Measurements from ENCODE around the gene FCHO2. TPM values are rescaled to one million over a fixed set of nuclear protein-coding genes. Genes with fewer than 3 reads are reported as not detected.

The FCHO2 gene
- total RNA-seq, 4 donors from 2014 or later: 20.2 to 38.0 (median 28.3) TPM

DNA sequence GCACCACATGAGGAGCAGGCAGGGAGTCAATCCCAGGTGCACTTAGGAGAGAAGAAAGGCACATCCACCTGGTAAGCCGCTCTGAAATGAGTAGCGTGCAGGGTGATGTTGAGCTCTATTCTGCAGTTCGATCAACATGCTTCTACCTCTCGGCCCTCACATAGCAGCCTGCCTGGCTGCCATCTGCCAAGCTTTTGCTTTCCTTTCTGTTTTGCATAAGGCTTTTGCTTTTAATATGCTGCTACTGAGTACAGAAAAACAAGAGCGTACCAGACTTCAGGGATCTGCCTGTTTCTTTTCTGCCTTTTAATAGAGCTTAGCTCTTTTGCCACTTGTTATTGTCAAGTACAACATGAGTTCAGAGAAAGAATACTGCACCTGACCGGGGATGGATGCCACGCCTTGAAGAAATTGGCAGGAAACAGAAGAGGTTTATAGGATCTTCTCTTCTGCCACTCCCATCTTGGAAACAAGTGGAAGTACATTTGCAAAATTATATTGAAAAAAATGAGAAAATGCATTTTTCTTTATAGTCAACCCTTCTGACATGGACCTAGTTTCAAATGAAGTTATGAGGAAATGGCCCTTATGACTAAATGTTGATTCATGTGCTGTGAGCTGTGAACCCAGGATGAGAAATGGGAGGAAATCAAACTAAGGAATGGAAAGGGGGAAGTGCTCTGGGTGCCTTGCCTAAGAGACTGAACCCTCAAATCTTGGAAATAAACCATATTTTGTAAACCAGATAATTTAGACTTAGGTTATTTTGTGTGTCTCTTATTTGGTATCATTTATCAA, 4.0 kb upstream of the FCHO2 start:
- Histone ChIP-seq H3K27ac (peak overlapping the region in 2 of 4 donors; percentile 2 to 38), H3K36me3 (no peaks in the 10 kb centered on the region), H3K4me3 (no peak overlapping the region), H3K4me1 (peaks cover 0 to 5% (median 0%) of the 10 kb centered on the region in 4 donors), H3K9me3 (no peaks in the 10 kb centered on the region), H3K27me3 (no peaks in the 10 kb centered on the region)
- TF ChIP-seq POLR2A (IDR thresholded peaks at IDR 0.05): no peak
- no peak for TF ChIP-seq CTCF (IDR thresholded peaks at IDR 0.05)
- DNase-seq: no peak

- peak overlapping the region in 1 of 4 donors; percentile 97 for H3K27ac ChIP-seq
These were observed 1.5 kb upstream of the FCHO2 start for GRCh38 chr5:72954389-72954788.

DNA sequence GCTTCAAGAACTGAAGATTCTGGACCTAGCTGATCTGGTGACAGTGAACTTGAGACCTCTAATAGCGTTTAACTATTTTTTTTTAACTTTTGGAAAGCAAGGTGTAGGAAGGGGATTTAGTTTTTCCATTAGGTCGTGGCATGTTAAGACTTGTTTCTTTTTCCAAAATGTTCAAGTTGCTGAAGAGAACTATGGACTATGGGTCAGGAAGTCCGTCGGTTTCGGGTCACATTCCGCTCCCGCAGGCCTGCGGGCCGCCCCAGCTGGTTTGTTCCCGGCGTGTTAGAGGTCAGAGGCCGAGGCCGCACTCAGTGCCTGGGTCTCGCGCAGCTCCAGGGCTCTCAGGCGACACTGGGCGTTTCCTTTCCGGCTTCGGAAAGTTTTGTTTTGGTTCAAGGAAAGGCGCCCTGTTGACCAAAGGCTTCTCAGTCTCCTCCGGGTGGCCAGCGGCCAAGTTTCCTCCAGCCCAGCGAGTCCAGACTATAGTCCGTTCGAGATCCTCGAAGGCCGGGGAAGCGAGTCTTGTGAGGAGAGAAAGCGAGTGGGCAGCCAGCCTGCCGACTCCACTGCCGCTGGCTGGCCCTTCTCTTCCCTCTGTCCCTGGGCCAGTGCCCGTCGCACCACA, 586 bp upstream of the FCHO2 start:
- DNase-seq: peak in 2 of 3 donors; percentile 82 to 85
- Histone ChIP-seq H3K27me3 (no peaks in the 10 kb centered on the region), H3K4me1 (peaks cover 0 to 18% (median 0%) of the 10 kb centered on the region in 4 donors), H3K36me3 (no peaks in the 10 kb centered on the region), H3K4me3 (peak overlapping the region; percentile 63 to 94 (median 88)), H3K27ac (peak overlapping the region; percentile 87 to 99 (median 92)), H3K9me3 (no peaks in the 10 kb centered on the region)
- TF ChIP-seq POLR2A (IDR thresholded peaks at IDR 0.05) (no peak), CTCF (IDR thresholded peaks at IDR 0.05) (no peak)

More at GRCh38 chr5:72954389-72954788, 1.5 kb upstream of the FCHO2 start:
- Histone ChIP-seq H3K27me3 (no peaks in the 10 kb centered on the region), H3K9me3 (no peaks in the 10 kb centered on the region), H3K4me3 (peak overlapping the region in 1 of 4 donors; percentile 86), H3K36me3 (no peaks in the 10 kb centered on the region), H3K4me1 (peaks cover 0 to 18% (median 0%) of the 10 kb centered on the region in 4 donors)
- no peak for TF ChIP-seq POLR2A (IDR thresholded peaks at IDR 0.05)
- TF ChIP-seq CTCF (IDR thresholded peaks at IDR 0.05): no peak
- DNase-seq: no peak

GRCh38 chr5:72956324-72957140, 691 bp downstream of the FCHO2 start:
- Histone ChIP-seq H3K9me3 (no peaks in the 10 kb centered on the region), H3K27me3 (no peaks in the 10 kb centered on the region), H3K27ac (peak overlapping the region; percentile 87 to 99 (median 92)), H3K4me3 (peak overlapping the region; percentile 63 to 94 (median 88)), H3K36me3 (no peaks in the 10 kb centered on the region), H3K4me1 (peaks cover 0 to 17% (median 0%) of the 10 kb centered on the region in 4 donors)
- peak; percentile 54 to 73 (median 71) for DNase-seq
- TF ChIP-seq CTCF (IDR thresholded peaks at IDR 0.05) (no peak), POLR2A (IDR thresholded peaks at IDR 0.05) (no peak)

DNA sequence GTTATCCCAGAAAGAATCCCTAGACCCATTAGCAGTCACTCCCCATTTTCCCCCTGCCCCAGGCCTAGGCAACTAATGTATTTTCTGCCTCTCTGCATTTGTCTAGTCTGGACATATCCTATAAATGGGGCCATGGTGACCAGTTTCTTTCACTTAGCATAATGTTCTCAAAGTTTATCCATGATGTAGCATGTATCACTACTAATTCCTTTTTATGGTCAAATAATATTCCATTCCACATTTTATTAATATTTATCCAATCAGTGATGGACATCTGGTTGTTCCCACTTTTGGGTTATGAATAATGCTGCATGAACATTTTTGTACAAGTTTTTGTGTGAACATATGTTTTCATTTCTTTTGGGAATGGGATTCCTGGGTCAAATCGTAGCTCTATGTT, 1.5 kb downstream of the FCHO2 start:
- Histone ChIP-seq H3K4me3 (peak overlapping the region in 2 of 4 donors; percentile 86 to 91), H3K9me3 (no peaks in the 10 kb centered on the region), H3K4me1 (peaks cover 0 to 14% (median 0%) of the 10 kb centered on the region in 4 donors), H3K27ac (peak overlapping the region in 3 of 4 donors; percentile 87 to 99 (median 97)), H3K36me3 (no peaks in the 10 kb centered on the region), H3K27me3 (no peaks in the 10 kb centered on the region)
- TF ChIP-seq POLR2A (IDR thresholded peaks at IDR 0.05) (no peak), CTCF (IDR thresholded peaks at IDR 0.05) (no peak)
- no peak for DNase-seq
